Measurements from ENCODE around the gene HLA-DQB1.
"Not testable (repeated sequence)": the region's sequence is repeated elsewhere in the genome, so short reads cannot be mapped to it uniquely, and the experiment has no call there.

HLA-DQB1 gene

GRCh38 chr6:32662836-32663235 is 3.6 kb downstream of the HLA-DQB1 start:
- no peak for DNase-seq (ENCODE audit: low read depth in 1 of 2, low spot score in 1 of 2)

GRCh38 chr6:32662099-32662498 is 4.4 kb downstream of the HLA-DQB1 start:
- DNase-seq (ENCODE audit: low read depth in 1 of 2, low spot score in 1 of 2): no peak

- no peak for DNase-seq (ENCODE audit: low read depth in 1 of 2, low spot score in 1 of 2)
Observed at GRCh38 chr6:32659856-32660595, 6.4 kb downstream of the HLA-DQB1 start.

GRCh38 chr6:32658268-32658897 is 8.1 kb downstream of the HLA-DQB1 start:
- no peak for DNase-seq (ENCODE audit: low read depth in 1 of 2, low spot score in 1 of 2)

GRCh38 chr6:32657819-32658218 is 8.6 kb downstream of the HLA-DQB1 start:
- not testable (repeated sequence) for DNase-seq (ENCODE audit: low read depth in 1 of 2, low spot score in 1 of 2)

GRCh38 chr6:32657329-32657728 is 9.1 kb downstream of the HLA-DQB1 start:
- DNase-seq (ENCODE audit: low read depth in 1 of 2, low spot score in 1 of 2): not testable (repeated sequence)

- no peak for DNase-seq (ENCODE audit: low read depth in 1 of 2, low spot score in 1 of 2)
Observed at GRCh38 chr6:32655203-32655710, 11.2 kb downstream of the HLA-DQB1 start.

- DNase-seq (ENCODE audit: low read depth in 1 of 2, low spot score in 1 of 2): no peak
Observed at GRCh38 chr6:32645047-32645703, 21.3 kb downstream of the HLA-DQB1 start.

GRCh38 chr6:32643904-32644303 is 22.6 kb downstream of the HLA-DQB1 start:
- DNase-seq (ENCODE audit: low read depth in 1 of 2, low spot score in 1 of 2): no peak

- DNase-seq (ENCODE audit: low read depth in 1 of 2, low spot score in 1 of 2): no peak
Observed at GRCh38 chr6:32642720-32643106, 23.7 kb downstream of the HLA-DQB1 start.

- DNase-seq (ENCODE audit: low read depth in 1 of 2, low spot score in 1 of 2): not testable (repeated sequence)
Observed at GRCh38 chr6:32641785-32642719, 24.4 kb downstream of the HLA-DQB1 start.

GRCh38 chr6:32641122-32641521 is 25.3 kb downstream of the HLA-DQB1 start:
- DNase-seq (ENCODE audit: low read depth in 1 of 2, low spot score in 1 of 2): no peak

GRCh38 chr6:32639440-32640394 is 26.7 kb downstream of the HLA-DQB1 start:
- no peak for DNase-seq (ENCODE audit: low read depth in 1 of 2, low spot score in 1 of 2)

GRCh38 chr6:32638532-32639219 is 27.8 kb downstream of the HLA-DQB1 start:
- no peak for DNase-seq (ENCODE audit: low read depth in 1 of 2, low spot score in 1 of 2)

GRCh38 chr6:32637883-32638282 is 28.6 kb downstream of the HLA-DQB1 start:
- DNase-seq (ENCODE audit: low read depth in 1 of 2, low spot score in 1 of 2): no peak

GRCh38 chr6:32637219-32637880 is 29.1 kb downstream of the HLA-DQB1 start, which contains the start of gene HLA-DQA1:
TSS of gene HLA-DQA1 (plus strand) at chr6:32637406. CDS start at chr6:32637459, 53 bp downstream.
- no peak for DNase-seq (ENCODE audit: low read depth in 1 of 2, low spot score in 1 of 2)

GRCh38 chr6:32635526-32636123 is 30.8 kb downstream of the HLA-DQB1 start:
- DNase-seq (ENCODE audit: low read depth in 1 of 2, low spot score in 1 of 2): no peak

- not testable (repeated sequence) for DNase-seq (ENCODE audit: low read depth in 1 of 2, low spot score in 1 of 2)
Observed at GRCh38 chr6:32629793-32630192, 36.7 kb downstream of the HLA-DQB1 start.
